ENCODE data around the gene CCNL2. TPM values are rescaled to one million over a fixed set of nuclear protein-coding genes. Genes with fewer than 3 reads are reported as not detected.
"Not testable (repeated sequence)": the region's sequence is repeated elsewhere in the genome, so short reads cannot be mapped to it uniquely, and the experiment has no call there.

Gene CCNL2
- polyA plus RNA-seq, 1 donor = 353 TPM

DNA sequence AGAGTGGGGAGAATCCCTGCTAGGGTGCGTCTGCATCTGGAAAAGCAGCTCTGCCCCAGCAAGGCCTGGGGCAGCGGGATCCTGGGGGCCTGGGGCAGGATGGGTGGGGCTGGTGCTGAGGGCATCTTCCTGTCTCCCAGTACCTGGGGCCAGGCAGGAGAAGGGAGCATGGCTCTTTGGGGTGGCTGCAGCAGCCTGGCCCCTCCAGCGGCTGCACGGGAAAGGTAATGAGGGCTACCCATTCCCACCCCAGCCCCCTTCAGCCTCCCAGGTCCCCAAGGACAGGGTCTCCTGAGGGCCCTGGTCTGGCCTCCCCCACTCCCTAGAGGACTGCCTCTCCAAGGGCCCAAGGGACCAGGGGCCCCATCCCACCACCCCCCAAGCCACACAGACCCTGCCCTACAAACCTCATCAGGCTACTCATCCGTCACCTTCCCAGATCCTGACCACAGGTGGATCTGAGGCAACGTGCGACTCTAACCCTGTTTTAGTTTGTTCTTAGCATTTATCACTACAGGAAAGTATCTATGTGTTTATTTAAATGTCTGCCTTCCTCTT, 22.9 kb upstream of the CCNL2 start:
- DNase-seq = no peak

DNA sequence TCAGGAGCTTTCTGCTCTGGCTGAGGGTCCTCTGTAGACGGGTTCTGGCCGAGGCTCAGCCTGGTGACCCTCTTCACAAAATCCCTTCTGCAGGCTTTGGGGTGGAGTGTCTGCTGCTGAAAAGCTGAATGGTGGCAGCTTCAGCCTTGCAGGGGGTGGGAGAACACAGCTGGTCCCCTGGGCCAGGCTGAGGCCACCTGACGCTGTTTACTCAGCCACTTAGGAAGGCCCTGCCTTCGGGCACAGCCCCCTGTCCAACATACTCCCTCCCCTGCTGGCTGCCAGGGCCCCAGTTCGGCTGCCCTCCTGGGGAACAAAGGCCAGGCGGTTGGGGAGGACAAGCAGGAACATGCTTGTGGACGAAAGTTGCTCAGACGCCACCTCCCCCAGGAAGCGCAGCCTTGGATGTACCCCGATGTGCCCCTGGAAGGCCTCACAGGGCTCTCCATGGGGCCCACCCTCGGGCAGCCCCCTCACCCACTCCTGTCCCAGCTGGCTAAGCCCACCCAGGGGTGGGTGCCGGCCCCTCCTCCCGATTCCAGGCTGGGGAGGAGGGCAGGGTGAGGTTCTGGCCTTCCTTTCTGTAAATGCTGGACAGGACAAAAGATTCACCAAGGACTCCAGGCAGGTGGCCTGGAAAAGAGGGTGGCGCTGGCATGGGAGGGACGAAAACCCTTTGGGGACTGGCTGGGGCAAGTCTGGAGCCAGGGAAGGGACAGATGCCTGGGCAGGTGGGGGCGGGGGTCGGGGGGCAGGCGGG, 22.2 kb upstream of the CCNL2 start, which contains the start of gene ANKRD65:
TSS of gene ANKRD65 (minus strand) at position 130 of the 760 bp plus-strand sequence. CDS start 271 bp downstream, outside the sequence.
- no peak for DNase-seq

DNA sequence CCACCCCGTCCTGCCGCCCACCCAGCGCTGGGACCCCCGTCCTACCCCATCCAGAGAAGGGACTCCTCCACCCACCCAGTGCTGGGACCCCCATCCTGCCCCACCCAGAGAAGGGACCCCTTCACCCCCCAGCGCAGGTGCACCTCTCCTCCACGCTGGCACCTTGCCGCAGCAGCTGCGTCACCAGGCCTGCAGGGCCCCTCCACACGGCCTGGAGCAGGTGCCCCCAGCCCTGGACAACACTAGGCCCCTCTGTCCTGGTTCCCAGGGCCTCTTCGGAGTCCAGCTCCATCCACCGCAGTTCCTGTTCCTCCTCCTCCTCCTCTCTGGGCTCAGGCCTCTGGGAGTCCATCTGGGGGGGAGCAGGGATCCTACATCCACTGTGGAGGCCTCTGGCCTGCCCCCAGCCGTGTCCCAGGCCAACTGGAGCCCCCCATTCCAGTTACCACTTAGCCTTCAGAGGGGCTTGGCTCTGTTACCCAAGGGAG, 21.6 kb upstream of the CCNL2 start:
- DNase-seq = no peak

DNA sequence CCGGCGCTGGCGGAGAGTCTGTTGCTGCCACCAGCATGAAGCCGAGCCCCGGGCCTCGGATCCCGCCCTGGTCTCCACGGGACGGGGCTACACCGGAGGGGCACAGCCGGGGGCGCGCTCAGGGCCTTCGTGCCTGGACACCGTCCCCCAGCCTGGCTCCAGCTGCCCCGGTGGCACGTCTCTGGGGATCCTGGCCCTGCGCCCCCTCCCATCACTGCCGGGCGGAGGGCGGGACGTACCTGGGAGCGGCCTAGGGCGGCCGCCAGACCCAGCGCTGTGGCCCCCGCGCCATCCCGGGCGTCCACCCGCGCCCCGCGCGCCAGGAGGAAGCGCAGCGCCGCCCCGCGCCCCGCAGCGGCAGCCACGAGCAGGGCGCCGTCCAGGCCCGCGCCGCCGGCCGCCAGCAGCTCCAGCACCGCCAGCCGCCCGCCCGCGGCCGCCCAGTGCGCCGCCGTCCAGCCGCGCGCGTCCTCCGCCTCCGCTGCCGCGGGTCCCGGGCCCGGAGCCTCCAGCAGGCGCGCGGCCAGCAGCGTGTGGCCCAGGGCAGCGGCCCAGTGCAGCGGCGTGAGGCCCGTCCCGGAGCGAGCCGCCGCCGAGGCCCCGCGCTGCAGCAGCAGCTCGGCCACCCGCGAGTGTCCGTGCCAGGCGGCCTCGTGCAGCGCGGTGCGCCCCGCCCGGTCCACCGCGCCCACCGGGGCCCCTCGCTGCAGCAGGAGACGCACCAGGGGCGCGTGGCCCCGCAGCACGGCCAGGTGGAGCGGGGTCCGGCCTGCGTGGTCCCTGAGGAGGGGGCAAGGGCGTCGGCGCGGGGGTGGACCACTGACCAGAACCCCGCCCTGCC, 20.9 kb upstream of the CCNL2 start:
- no peak for DNase-seq

DNA sequence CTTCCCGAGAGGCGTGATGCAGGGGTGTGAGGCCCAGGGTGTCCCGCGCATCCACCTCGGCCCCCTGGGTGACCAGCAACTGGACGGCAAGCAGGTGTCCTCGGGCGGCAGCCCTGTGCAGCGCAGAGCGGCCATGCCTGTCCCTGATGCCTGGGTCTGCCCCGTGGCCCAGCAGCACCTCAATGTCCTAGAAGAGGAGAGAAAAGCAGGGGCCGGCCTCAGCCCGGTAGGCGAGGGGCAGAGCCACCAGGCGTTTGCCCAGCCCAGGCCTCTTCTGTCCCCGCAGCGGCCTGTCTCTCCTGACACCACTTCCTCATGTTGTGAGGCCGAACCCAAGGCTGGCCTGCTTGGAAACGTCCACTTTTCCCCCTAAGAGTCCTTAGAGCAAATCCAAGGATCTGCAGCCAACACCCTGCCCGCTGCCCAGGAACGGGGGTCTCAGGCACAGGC, 20.3 kb upstream of the CCNL2 start:
- DNase-seq = no peak

DNA sequence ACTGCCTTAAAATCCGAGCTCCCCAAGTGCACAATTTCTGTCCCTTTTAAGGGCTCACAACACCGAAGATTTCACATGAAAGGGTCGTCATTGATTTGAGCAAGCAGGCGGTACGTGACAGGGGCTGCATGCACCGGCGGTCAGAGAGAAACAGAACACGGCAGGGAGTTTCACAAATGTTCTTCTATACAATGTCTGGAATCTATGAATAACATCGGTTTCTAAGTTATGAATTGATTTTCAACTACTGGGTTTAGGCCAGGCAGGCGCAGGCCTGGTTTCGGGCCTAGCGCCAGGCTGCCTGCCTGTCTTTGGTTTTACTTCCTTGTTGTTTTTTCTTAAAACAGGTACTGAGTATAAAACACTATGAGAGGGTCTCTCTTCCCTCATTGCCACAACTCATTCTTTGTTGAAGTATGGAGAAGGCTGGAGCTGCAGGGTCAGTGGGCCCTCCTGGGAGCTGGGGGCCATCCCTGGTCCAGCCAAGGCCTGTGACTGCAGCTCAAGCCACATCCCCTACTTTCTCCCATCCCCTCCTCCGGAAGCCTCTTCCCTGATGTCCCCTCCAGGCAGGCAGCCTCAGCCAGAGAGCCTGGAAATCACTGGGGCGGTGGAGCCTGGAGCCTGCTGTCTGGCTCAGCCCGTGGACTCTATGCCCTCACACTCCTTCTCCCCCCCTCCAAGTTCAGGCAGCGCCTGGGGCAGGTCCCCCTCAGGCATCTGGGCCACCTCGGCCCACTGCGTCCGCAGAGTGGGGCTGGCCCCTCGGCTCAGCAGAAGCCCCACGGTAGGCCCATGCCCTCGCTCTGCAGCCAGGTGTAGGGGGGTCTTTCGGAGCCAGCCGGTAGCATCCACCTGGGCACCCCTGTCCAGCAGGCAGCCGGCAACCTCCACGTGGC, 19.6 kb upstream of the CCNL2 start:
- no peak for DNase-seq

DNA sequence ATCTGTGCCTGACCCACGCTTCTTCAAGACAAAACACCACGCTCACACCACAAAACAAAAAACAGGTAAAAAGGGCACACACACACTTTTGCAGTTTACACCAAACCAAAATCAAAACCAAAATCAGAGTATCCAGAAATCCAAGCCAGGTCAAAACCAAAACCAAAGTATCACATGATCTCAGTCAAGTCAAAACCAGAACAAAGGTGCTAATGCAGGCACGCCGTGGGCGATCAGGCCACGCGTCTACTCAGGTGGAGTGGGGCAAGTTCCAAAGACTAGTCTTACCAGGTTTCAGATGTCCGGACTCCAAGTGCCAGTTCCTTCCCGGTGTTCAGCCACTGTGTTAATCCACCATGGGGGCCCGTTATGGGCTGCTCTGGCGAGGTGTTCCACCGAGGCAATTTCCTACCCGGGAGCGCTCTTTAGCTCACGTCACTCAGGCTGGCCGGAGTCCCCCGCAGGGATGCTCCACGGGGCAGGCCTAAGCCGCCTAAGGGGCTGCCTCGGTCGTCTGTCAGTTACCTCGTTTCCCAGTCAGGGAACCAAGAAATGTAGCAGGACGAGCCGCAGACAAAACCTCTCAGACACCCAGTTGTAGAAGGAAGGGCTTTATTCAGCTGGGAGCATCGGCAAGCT, 18.8 kb upstream of the CCNL2 start:
- DNase-seq = not testable (repeated sequence)

DNA sequence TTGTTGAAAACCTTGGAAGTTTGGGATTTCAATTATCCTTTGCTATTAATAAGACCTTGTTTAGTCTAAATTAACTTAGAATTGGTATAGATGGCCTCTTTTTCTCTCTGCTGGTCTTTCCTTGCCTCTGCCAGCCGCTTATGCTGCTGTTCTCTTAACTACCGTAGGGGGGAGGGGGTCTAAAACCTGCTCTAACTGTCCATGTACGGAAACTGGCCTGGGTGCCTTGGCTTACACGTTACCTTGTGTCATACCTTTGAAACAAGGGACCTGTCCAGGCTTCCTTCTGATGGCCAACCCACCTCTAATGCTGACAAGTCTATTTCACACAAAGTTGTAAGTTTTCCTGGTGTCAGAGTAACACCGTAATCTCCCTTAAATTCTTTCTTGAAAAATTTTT, 18.3 kb upstream of the CCNL2 start:
- DNase-seq = not testable (repeated sequence)

DNA sequence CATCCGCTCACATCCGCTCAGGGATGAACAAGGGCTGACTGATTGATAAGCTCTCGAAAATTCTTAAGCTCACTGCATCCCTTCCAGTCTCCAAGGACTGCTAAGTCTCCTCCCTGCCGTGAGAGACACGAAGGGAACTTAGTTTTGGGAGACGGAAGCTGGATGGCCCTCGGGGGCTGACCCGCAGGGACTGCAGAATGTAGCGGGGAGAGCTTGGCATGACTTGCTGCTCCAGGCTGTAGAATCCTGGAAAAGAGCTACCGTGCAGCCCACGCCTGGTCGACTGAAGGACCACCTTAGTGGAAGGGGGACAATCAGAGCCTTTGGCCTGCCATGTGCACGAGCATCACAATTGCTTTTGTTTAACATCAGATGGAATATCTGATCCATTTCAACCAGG, 16.6 kb upstream of the CCNL2 start:
- no peak for DNase-seq

DNA sequence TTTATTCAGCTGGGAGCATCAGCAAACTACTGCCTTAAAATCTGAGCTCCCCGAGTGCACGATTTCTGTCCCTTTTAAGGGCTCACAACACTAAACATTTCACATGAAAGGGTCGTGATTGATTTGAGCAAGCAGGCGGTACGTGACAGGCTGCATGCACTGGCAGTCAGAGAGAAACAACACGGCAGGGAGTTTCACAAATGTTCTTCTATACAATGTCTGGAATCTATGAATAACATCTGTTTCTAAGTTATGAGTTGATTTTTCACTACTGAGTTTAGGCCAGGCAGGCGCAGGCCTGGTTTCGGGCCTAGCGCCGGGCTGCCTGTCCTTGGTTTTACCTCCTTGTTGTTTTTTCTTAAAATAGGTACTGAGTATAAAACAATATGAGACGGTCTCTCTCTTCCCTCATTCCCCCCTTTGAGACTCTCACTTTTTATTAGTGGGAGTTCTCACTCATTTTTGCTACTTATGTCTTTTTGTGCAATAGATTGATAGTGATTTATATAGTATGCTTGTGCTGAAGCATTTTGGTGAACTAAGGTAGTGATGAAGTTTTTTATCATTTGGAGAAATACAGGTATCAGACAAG, 13.3 kb upstream of the CCNL2 start:
- DNase-seq = not testable (repeated sequence)

DNA sequence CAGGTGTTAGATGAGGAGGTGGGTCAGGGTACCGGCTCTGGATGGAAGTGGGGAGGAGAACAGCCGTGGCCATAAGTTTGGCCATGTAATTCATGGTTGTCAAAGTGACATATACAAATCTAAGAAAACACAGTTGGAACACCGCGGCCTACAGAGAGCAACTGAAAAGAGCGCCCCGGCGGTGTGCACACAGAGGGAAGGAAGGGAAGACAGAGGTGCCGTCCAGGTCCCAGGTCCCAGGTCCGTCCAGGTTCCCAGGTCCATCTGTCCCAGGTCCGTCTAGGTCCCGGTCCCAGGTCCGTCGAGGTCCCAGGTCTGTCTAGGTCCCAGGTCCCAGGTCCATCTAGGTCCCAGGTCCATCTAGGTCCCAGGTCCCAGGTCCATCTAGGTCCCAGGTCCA, 12.5 kb upstream of the CCNL2 start:
- DNase-seq = no peak

DNA sequence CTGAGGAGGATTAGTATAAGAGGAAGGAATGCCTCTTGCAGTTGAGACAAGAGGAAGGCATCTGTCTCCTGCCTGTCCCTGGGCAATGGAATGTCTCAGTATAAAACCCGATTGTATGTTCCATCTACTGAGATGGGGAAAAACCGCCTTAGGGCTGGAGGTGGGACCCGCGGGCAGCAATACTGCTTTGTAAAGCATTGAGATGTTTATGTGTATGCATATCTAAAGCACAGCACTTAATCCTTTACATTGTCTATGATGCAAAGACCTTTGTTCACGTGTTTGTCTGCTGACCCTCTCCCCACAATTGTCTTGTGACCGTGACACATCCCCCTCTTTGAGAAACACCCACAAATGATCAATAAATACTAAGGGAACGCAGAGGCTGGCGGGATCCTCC, 11.1 kb upstream of the CCNL2 start:
- not testable (repeated sequence) for DNase-seq

DNA sequence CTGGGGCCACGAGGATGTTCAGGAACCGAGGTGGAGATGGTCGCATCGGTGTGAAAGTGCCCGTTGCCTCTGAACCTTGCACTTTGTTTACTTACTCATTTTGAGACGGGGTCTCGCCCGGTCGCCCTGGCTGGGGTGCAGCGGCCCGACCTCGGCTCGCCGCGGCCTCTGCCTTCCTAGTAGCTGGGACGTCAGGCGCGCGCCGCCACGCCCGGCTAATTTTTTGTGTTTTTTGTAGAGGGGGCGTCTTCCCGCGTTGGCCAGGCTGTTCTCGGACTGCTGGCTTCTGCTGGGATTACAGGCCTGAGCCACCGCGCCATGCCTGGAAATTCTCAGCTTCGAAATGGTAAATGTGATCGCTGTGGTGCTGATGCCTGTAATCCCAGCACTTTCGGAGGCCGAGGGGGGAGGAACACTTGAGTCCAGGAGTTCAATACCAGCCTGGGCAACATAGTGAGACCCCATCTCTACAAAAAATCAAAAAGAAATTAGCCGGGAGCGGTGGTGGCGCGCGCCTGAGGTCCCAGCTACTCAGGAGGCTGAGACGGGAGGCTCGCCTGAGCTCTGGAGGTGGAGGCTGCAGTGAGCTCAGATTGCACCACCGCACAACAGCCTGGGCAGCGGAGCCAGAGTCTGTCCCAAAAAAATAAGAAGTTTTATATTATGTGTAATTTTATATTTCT, 8.6 kb upstream of the CCNL2 start:
- no peak for DNase-seq

DNA sequence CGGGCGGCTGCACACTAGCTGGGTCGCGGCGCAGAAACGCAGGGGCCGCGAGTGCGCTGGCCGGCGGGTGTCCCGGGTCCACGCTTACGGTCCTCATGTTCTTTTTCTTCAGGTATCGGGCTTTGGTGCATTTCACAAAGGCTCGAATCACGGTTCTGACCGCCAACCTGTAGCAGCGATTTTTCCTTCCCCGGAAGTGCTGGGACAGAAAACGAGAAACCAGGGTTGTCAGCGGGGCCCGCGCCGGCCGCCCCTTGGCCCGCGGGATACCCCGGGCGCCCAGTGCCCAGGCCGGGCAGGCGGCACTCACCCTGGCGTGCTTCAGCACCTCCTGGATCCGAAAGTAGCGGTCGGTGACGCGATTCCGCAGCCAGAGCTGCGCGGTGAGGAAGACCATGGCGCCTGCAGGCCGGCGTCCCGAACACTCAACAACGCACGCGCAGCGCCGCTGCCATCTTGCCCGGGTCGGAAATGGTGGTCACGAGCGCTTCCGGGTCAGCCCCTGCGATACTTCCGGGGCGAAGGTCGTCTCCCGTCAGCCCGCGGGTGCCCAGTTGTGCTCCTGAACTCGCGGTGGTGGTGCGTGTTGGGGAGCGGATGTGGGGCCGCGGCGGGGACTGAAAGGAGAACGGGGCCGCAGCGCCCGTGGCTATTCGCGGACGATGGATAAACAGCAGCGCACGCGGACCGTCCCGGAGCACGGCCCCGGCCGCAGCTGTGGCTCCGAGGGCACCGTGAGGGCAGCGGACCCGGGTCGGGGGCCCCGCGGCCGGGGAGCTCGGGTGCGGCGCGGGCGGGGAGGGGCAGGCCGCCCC, 7.9 kb upstream of the CCNL2 start, which contains the start of gene MRPL20:
TSS of gene MRPL20 (minus strand) at position 473 of the 815 bp plus-strand sequence. CDS start at position 397, 76 bp downstream.
- peak; percentile 88 for DNase-seq

DNA sequence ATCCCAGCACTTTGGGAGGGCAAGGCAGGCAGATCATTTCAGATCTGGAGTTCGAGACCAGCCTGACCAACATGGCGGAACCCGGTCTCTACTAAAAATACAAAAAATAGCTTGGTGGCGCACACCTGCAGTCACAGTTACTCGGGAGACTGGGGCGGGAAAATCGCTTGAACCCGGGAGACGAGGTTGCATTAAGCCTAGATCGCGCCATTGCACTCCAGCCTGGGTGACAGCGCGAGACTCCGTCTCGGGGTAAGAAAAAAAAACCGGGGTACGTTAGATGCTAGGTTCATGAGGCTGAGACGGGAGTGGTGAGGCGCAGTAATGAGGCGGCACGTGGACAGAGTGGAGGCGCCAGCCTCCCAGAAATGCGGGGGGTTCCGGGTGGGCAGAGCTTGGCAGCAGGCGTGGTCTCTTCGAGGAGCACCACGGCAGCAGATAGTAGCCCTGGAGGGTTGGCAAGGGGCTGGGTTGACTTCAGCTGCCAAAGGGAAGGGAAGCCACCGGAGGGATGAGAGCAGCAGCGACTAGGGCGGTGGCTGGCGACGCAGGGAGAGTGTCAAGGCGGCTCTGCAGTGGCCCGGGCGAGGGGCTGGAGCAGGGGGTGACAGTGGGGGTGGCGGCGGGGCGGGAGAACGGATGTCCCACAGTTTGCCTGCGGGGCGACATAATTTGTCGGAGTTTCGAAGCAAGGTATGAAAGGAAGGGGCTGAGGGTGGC, 7.1 kb upstream of the CCNL2 start:
- DNase-seq = no peak

DNA sequence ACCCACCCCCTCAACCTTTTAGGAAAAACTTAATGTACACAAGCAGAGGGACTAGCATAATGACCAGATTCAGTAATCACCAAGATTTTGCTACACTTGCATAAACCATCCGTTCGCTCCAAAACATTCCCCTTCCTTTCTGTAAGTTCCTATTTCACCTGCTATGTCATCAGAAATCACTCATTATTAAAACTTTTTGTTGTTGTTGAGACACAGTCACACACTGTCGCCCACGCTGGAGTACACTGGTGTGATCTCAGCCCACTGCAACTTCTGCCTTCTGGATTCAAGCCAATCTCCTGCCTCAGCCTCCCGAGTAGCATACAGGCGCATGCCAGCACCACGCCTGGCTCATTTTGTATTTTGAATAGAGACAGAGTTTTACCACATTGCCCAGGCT, 4.5 kb upstream of the CCNL2 start:
- DNase-seq = no peak

DNA sequence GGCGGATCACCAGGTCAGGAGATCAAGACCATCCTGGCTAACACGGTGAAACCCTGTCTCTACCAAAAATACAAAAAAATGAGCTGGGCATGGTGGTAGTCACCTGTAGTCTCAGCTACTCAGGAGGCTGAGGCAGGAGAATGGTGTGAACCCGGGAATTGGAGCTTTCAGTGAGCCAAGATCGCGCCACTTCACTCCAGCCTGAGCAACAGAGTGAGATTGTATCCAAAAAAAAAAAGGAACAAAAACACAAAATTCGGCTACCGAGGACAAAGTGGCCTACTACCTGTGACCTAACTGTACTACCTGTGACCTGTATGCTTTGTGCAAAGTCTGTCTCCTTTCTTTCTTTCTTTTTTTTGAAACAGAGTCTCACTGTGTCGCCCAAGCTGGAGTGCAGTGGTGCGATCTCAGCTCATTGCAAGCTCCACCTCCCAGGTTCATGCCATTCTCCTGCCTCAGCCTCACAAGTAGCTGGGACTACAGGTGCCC, 3.8 kb upstream of the CCNL2 start:
- not testable (repeated sequence) for DNase-seq

Data from left kidney (tissue), 2 donors.